Inflammatory macrophage (primary cell): ENCODE results near the gene AKR7A2.
A peak's percentile ranks its signal among the peaks of the same experiment; 100 is the strongest.

Experiments used
- DNase-seq, 2 donors: peaks; one replicate each; pipeline ENCODE4 v3.0.0-alpha.2; 2020 to 2022

Gene AKR7A2

DNA sequence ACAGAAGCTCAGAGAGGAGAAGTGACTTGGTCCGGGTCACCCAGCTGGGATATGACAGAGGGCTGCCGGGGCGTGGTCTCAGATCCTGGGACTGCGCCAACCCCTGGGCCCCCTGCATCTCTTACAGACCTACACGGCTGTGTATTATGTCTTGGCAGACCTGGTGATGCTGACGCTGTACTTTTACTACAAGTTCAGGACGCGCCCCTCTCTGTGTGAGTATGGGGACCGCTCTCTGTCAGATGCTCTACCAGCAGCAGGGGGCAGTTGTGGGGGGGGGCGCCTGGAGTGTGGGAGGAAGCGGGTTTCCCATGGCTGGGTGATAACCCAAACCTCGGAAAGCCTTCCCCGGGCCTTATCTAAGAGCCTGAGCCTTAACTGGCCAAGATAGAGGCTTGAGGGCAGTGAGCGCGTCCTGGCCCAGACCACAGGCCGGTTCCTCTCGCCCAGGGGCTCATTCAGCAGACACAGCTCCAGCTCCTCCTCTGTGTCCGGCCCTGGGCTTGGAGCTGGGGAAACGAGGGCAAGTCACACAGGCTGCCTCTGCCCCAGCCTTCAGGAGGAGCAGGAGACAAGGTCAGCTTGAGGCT is 13.5 kb upstream of the AKR7A2 start:
- no peak for DNase-seq

DNA sequence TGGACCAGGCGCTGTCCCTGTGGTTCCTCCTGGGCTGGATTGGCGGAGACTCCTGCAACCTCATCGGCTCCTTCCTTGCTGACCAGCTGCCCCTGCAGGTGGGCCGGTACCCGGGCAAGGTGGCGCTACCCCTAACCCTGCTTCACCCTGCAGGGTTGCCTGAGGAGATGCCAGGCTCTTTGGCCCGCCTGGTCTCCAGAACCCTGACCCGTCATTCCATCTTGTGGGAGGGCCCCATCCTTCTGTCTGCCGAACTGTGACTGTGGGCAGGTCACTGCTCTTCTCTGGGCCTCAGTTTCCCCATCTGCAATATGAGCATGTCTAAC is 12.7 kb upstream of the AKR7A2 start:
- no peak for DNase-seq

DNA sequence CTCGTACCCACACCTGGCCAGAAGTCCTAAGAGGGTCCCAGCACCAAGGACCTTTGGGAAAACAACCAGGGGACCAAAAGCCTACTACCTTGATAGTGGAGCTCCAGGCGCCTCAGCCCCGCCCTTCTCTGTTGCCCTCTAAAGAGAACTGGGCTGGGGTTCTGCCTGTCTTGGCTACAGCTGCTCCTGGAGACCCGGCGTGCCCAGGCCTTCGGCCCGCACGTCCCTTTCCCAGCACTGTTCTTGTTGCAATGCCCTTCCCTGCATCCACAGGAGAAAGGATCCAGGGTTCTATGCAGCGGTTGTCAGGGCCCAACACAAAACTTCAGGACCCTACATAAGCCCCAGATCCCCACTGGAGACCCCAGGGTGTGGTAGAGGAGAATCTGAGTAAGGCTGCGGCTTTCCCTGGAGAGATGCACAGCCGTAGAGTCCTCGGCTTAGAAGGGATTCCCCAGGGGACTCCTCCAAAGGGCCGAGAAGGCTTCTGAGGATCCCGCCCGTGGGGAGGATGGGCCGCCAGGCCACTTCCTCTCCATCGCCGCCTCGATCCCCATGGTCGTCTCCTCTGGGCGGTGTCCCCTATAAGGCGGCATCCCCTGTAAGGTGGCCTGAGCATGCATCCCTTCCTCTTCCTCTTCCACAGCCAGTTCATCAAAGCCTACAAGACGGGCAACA is 12.2 kb upstream of the AKR7A2 start:
- no peak for DNase-seq

DNA sequence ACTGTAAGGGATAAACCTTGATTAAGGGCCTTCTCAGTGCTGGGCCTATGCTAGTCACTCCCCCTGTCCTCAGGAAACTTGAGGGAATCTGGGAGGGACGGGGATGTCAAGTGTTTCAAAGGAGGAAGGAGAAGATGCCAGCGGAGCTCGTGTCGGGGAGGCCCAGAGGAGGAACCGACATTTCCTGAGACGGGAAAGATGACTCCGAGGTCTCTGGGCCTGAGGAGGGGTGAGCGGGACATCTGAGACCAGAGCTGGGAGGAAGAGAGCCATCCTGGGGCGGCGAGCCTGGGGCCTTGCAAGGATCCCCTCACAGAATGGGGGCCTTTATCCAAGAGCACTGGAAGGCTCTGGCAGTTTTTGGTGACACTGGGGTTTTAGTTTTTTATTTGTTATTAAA is 10.5 kb upstream of the AKR7A2 start:
- DNase-seq: peak in 1 of 2 donors; percentile 27

DNA sequence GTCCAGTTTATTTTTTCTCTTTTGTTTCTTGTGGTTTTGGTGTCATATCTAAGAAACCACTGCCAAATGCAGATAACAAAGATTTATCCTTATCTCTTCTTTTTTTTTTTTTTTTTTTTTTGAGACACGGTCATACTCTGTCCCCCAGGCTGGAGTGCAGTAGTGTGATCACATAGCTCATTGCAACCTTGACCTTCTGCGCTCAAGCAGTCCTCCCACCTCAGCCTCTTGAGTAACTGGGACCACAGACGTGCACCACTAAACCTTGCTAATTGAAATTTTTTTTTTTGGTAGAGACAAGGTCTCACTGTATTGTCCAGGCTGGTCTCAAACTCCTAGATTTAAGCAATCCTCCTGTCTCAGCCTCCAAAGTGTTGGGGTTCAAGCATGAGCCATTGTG is 9.1 kb upstream of the AKR7A2 start:
- no peak for DNase-seq

DNA sequence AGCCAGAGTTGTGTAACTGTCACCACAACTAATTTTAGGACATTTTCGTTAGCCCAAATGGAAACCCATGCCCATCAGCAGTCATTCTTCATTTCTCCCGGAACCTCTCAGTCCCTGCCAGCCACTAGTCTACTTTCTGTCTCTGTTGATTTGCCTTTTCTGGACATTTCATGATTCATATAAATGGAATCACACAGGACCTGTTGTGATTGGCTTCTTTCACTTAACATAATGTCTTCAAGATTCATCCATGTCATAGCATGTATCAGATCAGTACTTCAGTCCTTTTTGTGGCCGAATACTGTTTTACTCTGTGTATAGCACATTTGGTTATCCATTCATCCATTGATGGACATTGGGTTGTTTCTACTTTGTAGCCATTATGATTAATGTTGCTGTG is 7.3 kb upstream of the AKR7A2 start:
- no peak for DNase-seq

DNA sequence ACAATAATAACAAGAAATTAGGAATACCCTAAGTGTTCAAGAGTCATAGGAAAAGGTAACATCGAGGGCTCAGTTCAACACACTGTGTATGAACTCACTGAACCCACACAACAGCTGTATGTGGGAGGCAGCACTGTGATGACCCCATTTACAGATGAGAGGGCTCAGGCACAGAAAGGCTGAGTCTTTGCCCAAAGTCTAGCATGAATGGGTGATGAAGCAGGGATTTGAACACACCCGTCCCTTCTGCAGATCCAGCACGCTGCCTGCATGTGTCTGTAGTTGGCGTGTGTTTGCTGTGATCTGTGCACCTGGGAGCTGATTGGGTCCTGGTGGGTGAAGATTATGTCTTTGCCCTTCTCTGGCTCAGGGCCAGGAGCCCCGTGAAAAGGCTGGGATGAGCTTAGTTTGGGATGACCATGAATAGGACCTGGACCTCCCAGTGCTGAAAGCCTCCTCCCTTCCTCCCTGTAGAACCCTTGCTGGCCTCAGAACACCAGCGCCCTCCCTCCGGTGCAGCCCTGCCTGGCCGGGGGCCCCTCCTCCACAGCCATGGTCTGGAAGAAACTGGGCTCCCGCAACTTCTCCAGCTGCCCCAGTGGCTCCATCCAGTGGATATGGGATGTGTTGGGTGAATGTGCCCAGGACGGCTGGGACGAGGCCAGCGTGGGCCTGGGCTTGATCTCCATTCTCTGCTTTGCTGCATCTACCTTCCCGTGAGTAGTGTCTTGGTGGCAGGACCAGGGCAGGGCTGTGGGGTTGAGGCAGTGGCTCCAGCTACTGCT is 5.4 kb upstream of the AKR7A2 start:
- DNase-seq: peak in 1 of 2 donors; percentile 24

DNA sequence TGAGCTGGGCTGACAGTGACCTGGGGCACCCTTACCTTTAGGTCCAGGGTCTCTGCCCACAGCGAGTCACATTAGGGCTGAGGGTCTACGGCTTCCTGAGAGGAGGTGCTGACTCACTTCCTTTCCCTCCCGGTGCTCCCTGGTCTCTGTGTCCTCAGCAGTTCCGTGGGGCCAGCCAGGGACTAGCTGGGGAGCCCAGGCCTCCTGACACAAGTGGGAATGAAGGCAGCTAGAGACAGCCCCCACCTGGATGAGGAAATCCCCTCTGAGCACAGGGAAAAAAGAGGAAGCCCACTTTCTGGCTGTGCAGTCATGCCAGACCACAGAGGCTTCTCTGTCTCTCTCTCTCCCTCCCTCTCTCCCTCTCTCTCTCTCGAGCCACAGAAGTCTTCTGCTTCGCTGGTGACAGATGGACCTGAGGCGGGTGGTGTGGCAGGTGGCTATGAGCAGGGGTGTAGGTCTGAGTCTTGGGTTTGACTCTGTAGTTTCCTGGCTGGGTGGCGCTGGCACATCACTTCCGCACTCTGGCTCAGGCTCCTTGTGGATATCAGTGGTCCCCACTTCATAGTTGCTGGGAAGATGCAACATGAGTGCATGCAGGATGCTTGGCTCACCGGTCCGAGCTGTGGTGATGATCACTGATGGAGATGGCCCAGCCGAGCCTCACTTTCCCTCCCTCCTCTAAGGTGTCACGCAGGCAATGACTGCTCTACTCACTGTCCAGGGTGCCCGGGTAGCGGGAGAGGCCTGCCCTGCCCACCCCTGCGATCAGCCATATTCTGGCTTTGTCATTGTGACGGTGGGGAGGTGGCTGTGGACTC is 3.6 kb upstream of the AKR7A2 start:
- DNase-seq: peak; percentile 68 to 76

DNA sequence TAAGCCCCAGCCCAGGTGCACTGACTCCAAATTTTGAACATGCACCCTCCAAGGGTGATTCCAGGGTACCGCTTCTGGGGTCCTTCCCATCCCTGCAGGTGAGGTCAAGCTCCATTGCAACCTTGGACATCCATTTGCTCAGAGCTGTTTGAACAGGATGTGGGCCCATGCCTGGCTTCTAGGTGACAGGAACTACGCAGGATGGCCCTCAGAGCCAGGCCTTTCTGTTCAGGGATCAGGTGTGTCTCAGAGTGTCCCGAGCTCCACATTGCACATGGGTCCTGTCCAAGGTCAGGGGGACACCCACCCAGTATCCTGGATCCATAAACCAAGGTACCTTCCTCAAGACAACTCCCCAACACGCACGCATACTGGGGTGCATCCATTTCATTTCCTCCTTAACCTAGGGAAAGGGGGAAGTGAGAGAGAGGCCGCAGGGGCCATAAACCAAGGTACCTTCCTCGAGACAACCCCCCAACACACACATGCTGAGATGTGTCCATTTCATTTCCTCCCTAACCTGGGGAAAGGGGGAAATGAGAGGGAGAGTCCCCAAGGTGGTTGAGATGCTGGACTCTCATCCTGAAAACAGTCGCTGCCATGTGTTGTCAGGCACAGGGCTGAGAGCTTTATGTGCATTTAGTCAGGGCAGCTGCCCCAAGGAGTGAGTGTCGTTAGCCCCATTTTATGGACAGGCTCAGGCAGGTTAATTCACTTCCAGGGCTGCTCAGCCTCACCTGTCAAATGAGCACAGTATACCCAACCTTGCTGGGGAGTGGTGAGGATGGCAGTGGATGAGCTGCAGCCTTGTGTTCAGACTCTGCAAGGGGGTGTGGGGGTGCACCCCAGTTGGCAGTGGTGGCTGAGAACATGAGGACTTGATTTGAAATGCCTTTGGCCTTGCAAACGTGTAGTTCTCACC is 2.3 kb upstream of the AKR7A2 start:
- DNase-seq: no peak

DNA sequence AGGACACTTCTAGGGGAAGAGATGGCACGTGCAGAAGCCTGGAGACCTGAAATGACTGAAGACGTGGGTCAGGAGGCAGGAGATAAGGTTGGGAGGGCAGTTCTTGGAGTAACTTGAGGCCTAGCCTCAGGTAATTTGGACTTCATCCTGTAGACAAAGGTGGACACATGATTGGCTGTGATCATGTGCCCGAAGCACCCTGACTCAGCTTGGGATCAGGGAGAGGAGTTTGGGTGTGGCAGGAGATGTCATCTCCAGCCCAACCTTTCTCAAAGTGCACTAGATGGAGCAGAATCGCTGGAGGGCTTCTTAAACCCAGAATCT is 1.7 kb upstream of the AKR7A2 start:
- no peak for DNase-seq

DNA sequence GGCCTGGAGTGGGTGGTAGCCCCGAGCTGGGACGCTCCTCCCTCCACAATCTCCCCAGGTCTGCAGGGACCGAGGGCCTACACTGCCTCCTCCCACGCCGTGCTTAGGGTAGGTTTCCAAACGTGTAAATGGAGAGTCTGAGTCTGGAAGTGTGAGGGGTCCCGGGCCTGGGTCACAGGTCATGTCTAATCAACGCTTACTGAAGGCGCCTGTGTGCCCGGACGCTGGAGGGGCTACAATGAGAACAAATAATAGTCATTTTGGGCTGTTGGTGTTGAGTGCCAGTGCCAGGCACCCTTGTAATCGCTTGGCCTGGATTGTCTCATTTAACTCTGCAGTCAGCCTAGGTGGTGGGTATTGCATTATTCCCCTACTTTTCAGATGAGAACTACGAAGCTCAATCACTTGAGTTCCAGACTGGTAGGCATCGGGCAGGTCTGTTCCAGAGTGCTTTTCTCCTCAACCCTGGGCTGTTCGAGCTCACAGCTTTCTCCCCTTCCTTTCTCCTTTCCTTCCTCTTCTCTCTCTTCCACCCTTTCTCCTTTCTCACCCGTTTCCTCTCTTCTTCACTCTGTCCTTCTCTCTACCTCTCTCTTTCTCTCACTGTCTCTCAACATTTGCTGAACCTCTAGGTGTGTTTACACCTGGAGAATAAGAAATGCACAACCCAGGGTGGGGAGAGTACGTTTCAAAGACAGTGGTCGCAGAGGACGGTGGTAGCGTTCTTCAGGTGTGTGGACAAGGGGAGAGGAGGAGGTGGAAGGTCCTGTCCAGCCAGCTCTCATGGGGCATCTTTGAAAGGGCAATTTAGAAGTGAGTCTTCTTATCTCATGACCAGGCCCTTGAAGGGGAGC is 1.1 kb upstream of the AKR7A2 start:
- peak; percentile 61 to 77 for DNase-seq

DNA sequence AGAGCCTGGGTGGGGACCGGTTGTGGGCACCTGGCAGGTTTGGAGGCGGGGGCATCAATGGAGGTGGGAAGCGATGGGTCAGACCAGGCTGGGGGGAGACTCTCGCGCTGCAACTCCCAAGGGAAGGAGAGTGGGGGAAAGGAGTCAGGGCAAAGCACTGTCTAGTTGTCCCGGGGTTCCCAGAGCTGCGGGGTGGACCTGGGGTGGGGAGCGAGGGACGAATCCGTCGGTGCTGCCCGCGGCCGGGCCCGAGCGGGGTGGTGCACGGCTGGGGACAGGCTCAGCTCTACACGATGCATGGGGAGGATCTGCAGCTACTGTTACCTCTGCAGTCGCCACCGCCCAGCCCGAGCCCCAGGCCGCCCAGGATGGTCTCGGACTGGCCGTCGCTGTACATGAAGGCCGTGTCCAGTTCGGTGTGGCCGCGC is 427 bp downstream of the AKR7A2 start:
- no peak for DNase-seq

DNA sequence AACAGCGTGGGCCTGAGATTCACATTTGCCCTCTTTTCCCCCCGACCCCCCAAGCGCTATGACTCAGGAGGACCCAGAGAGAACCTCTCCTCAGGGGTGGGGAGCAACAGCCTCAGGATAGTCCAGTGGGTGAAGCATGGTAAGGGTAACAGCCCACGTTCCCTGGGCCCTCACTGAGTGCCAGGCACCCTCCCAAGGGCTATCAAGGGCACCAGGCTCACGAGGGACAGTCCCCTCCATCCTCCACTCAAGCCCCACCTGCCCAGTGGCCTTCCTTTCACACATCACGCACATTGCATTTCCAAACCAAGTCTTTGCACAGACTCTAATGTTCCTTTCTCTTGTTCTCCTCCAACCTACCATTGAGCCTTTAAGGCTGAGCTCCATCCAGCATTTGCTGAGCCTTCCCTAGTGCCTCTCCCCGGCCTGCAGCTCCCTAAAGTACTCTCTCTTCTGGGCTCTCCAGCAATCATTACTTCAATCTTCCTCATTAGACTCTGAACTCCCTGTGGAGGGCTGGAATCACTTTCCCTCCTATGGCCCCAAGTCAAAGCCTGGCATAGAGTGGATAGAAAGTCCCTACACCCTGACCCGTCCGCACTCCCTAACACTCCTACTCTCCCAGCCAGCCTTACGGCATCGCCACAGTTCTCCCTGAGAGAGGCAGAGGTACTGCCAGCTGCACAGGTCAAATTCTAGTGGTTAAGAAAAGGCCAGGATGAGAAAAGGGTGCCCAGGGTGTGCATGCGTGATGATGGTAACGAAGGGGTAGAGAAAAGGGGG is 1.0 kb downstream of the AKR7A2 start:
- no peak for DNase-seq

DNA sequence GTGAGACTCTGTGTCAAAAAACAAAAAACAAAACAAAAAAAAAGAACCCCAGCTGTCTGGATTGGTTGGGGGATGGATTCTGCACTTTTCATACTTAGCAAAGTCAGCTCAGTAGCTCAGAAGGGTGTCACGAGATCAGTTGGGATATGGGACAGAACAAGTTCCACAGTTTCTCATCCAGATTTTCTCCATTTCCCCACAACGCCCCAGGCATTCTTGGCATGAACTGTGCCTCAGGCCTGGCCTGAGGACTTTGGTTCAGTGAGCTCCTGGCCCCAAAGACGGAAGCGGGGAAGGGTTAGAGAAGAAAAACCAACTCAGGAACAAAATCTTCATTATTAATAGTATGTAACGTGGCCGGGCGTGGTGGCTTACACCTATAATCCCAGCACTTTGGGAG is 1.9 kb downstream of the AKR7A2 start:
- DNase-seq: no peak

DNA sequence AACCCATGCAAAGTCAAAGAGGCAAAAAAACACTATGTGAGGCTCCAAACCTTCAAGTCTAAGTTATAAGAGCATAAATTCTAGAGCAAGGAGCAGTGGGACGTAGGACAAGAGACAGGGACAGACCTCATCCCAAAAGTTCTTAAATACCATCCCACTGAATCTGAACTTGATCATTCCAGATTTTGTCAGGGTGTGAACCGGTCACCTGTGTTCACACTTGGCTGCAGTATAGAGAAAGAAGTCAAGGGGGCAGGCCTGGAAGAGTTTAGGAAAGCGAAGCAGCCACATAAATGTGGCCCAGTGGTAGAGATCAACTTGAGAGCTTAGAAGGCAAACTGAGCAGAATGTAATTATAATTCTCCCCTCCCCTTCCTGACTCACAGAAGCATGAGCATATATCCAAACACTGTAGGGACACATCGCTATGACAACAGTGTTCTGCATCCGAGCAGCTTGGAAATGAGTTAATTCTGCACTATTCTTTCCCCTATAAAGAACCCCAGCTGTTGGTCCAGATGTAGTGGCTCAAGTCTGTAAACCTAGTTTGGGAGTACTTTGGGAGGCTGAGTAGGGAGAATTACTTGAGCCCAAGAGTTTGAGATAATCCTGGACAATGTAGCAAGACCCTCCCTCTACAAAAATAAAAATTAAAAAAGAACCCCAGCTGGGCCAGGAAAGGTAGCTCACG is 2.7 kb downstream of the AKR7A2 start:
- DNase-seq: no peak

DNA sequence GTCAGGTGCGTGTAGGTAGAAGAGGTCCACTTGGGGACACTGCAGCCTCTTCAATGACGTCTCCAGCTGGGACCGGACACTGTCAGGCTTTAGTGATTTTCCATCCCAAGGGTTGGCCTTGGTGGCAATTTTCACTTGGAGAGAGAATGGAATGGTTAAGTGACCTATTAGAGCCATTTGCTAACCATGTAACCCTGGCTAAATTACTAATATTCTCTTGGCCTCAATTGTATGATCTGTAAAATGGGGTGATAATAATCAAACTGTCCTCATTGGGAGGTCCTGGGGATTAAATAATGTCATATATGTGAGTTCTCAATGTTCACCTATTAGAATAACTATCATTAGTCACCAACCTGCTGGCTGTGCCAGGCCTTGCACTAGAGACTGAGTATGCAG is 3.4 kb downstream of the AKR7A2 start:
- no peak for DNase-seq

DNA sequence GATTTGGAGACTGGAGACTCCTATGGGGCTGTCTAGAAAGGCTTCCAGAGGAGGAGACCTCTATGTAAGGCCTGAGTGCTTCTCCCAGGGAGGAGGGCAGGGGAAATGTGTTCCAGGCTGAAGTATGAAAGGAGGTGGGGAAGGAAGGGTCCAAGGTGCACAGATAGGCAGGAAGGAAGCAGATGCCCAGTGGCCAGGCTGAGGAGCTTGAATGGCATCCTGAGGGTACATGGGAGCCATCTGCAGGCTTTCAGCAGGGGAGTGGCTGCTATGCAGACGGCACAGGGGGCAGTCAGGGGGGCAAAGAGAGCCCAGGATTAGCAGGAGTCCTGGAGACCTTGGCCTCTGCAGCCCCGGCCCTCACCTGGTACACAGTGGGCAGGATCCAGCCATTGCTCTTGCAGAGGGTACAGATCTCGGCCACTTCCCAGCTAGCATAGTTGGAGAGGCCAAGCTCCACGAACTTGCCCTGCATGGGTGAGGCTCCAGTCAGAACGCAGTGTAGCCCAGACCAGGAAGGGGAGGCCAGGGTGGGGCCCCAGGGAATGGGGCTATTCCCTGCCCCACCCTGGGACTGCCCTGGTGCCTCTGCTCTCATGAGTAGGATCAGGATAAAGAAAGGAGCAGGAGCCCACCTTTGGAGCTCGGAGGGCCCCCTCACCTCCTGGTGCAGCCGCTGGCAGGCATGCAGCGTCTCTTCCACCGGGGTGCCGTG is 4.0 kb downstream of the AKR7A2 start:
- no peak for DNase-seq

DNA sequence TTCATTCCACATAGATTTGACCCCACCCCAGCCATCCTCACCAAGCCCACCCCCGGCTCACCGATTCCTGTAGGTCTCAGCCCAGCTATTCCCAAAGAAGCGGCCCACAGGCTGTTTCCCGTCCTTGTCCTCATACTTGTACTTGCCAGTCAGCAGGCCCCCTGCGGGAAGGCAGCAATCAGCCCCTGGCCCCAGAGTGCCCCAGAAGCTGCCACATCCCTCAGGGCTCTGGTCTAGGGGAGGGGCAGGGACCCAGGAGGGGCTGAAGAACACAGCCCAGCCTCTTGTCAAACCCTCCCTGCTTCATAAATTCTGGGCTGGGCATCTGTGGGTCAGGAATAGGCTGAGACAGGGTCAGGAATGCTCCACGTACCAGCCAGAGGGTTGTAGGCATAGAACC is 5.0 kb downstream of the AKR7A2 start:
- DNase-seq: no peak

DNA sequence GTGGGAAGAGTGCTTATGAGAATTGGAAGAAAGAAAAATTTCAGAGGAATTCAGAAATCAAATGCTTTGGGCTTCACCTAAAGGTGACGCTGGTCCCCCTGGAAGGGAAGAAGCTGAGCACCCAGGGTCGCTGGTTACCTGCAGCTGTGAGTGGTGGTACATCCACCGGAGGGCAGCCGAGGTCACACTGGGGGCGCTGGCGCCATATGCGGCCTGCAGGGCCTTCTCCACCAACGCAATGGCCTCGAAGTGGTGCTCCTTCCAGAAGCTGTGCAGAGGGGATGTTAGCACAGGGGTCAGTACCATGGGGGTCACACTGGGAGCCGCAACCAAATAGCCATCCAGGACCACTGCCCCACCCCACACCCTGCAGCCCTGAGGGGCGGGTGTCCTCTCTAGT is 6.1 kb downstream of the AKR7A2 start:
- DNase-seq: no peak
